ENCODE results near the gene MEP1A. TPM values are rescaled to one million over a fixed set of nuclear protein-coding genes. Genes with fewer than 3 reads are reported as not detected.

Gene MEP1A
- total RNA-seq, 1 experiment from 2014 or later = not detected

GRCh38 chr6:46745973-46746372 lies 47.2 kb upstream of the MEP1A start:
- ChIA-PET CTCF (no interaction called here), POLR2A (ENCODE audit: unreplicated experiment) (interaction anchor here (0.7 kb wide), 1 partner anchor 36 kb away, joined by 13 read pairs; no protein-coding TSS in a partner anchor)
- Histone ChIP-seq H3K9ac (ENCODE audit: low read length) (no peak overlapping the region), H3K79me2 (ENCODE audit: low read length) (no peaks in the 10 kb centered on the region), H3K27ac (ENCODE audit: low read length) (no peak overlapping the region), H4K20me1 (ENCODE audit: low read length) (no peaks in the 10 kb centered on the region), H3K4me3 (ENCODE audit: low read length) (no peak overlapping the region), H3K4me2 (ENCODE audit: low read length) (no peak overlapping the region), H2AFZ (ENCODE audit: low read length) (no peak overlapping the region), H3K36me3 (ENCODE audit: low read depth, low read length) (no peaks in the 10 kb centered on the region), H3K27me3 (ENCODE audit: low read length) (no peaks in the 10 kb centered on the region), H3K9me2 (replicated peaks; ENCODE audit: low read length) (no peaks in the 10 kb centered on the region; the same call in 1 of the 2 replicates), H3K9me3 (ENCODE audit: low read length) (no peaks in the 10 kb centered on the region), H3F3A (ENCODE audit: low read length, unreplicated experiment) (no peaks in the 10 kb centered on the region), H3K4me1 (ENCODE audit: insufficient read depth, low read length) (no peaks in the 10 kb centered on the region)
- intact Hi-C loops (cut with micrococcal nuclease) = no loop called here
- BruUV-seq (replicated peaks) = no TSS peak
- no peak for TF ChIP-seq CTCF (conservative IDR thresholded peaks at IDR 0.05; ENCODE audit: low read depth, low read length)
- no peak for TF ChIP-seq EZH2phosphoT487 (IDR thresholded peaks at IDR 0.05; ENCODE audit: borderline replicate concordance, low read length)
- TF ChIP-seq EZH2 (IDR thresholded peaks at IDR 0.05; ENCODE audit: low read length, unreplicated experiment) = no peak
- ATAC-seq (no peak), DNase-seq (no peak)

DNA sequence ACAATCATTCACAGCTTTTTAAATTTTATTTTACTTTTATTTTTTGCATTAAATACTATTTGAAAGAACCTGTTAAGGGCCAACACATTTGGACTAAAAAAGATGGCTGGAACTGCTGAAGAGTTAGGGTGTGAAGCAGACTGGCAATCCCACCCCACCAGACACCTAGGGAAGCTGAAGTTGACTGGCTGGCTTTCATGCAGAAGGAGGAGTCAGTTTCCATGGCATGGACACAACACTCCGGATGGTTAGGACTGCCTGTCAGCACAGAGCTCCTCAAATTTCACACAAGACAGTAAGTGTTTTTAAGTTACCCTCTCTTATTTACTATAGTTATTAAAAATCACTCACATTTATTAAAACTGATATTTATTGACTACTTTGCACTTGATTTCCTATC lies 46.5 kb upstream of the MEP1A start, which contains the start of gene ANKRD66:
Gene ANKRD66, plus strand, starts transcription at position 238 of the 400 bp plus-strand sequence. CDS start 5,016 bp downstream, outside the sequence.
- no peak for ATAC-seq
- ChIA-PET CTCF (no interaction called here), POLR2A (ENCODE audit: unreplicated experiment) (no interaction called here)
- H3K9me2 ChIP-seq (replicated peaks; ENCODE audit: low read length) = no peaks in the 10 kb centered on the region
- no peaks in the 10 kb centered on the region for H3K4me1 ChIP-seq (ENCODE audit: insufficient read depth, low read length)
- intact Hi-C loops (cut with micrococcal nuclease) = no loop called here
- H3K9me3 ChIP-seq (ENCODE audit: low read length) = no peaks in the 10 kb centered on the region
- TF ChIP-seq EZH2 (IDR thresholded peaks at IDR 0.05; ENCODE audit: low read length, unreplicated experiment) = no peak
- H4K20me1 ChIP-seq (ENCODE audit: low read length) = no peaks in the 10 kb centered on the region
- no peaks in the 10 kb centered on the region for H3K27me3 ChIP-seq (ENCODE audit: low read length)
- no TSS peak for BruUV-seq (replicated peaks)
- no peak within 1 kb of the TSS for H3K27ac ChIP-seq (ENCODE audit: low read length)
- no peak for DNase-seq
- no peak within 1 kb of the TSS for H3K4me2 ChIP-seq (ENCODE audit: low read length)
- H3K36me3 ChIP-seq (ENCODE audit: low read depth, low read length) = no peaks in the 10 kb centered on the region
- H3K9ac ChIP-seq (ENCODE audit: low read length) = no peak within 1 kb of the TSS
- H2AFZ ChIP-seq (ENCODE audit: low read length) = no peak within 1 kb of the TSS
- H3K4me3 ChIP-seq (ENCODE audit: low read length) = no peak within 1 kb of the TSS
- H3F3A ChIP-seq (ENCODE audit: low read length, unreplicated experiment) = no peaks in the 10 kb centered on the region
- H3K79me2 ChIP-seq (ENCODE audit: low read length) = no peaks in the 10 kb centered on the region

- no peaks in the 10 kb centered on the region for H3K4me1 ChIP-seq (ENCODE audit: insufficient read depth, low read length)
- no peaks in the 10 kb centered on the region for H3K9me2 ChIP-seq (replicated peaks; ENCODE audit: low read length)
- POLR2A ChIA-PET (ENCODE audit: unreplicated experiment) = no interaction called here
- no peak for TF ChIP-seq EZH2 (IDR thresholded peaks at IDR 0.05; ENCODE audit: low read length, unreplicated experiment)
- no peak for TF ChIP-seq CTCF (conservative IDR thresholded peaks at IDR 0.05; ENCODE audit: low read depth, low read length)
- TF ChIP-seq EZH2phosphoT487 (IDR thresholded peaks at IDR 0.05; ENCODE audit: borderline replicate concordance, low read length) = no peak
- ATAC-seq (no peak), DNase-seq (no peak)
- CTCF ChIA-PET = no interaction called here
- no peak overlapping the region for H3K4me2 ChIP-seq (ENCODE audit: low read length)
- H3K9ac ChIP-seq (ENCODE audit: low read length) = no peak overlapping the region
- H3K36me3 ChIP-seq (ENCODE audit: low read depth, low read length) = no peaks in the 10 kb centered on the region
- no peaks in the 10 kb centered on the region for H4K20me1 ChIP-seq (ENCODE audit: low read length)
- H2AFZ ChIP-seq (ENCODE audit: low read length) = no peak overlapping the region
- H3K79me2 ChIP-seq (ENCODE audit: low read length) = no peaks in the 10 kb centered on the region
- intact Hi-C loops (cut with micrococcal nuclease) = no loop called here
- no peaks in the 10 kb centered on the region for H3F3A ChIP-seq (ENCODE audit: low read length, unreplicated experiment)
- no TSS peak for BruUV-seq (replicated peaks)
- no peaks in the 10 kb centered on the region for H3K27me3 ChIP-seq (ENCODE audit: low read length)
- no peaks in the 10 kb centered on the region for H3K9me3 ChIP-seq (ENCODE audit: low read length)
- H3K4me3 ChIP-seq (ENCODE audit: low read length) = no peak overlapping the region
- no peak overlapping the region for H3K27ac ChIP-seq (ENCODE audit: low read length)
These were observed 44.2 kb upstream of the MEP1A start for GRCh38 chr6:46748940-46749503.

Measured in PC-3 (cell line).